Fibroblast of mammary gland (primary cell): ENCODE data around the gene RANBP17.

Experiments
- DNase-seq: peaks from one replicate; pipeline ENCODE4 v3.0.0-alpha.2; 2010; ENCODE audit warnings: low read depth
- H3K4me3 ChIP-seq: 2 replicates; pipeline ENCODE4 v1.5.1; 2011; ENCODE audit warnings: low read depth, mild to moderate bottlenecking, low read length, moderate library complexity; ENCODE audit not compliant: control insufficient read depth
- TF ChIP-seq, protein P1 (sequence below): conservative IDR thresholded peaks from 2 replicates; pipeline ENCODE4 v1.5.1; 2011; ENCODE audit warnings: low read depth, low read length, inconsistent platforms; ENCODE audit not compliant: control insufficient read depth, insufficient read depth

The RANBP17 gene

GRCh38 chr5:171152382-171152781, 290.6 kb downstream of the RANBP17 start:
- H3K4me3 ChIP-seq = no peak overlapping the region
- TF ChIP-seq, protein P1, sequence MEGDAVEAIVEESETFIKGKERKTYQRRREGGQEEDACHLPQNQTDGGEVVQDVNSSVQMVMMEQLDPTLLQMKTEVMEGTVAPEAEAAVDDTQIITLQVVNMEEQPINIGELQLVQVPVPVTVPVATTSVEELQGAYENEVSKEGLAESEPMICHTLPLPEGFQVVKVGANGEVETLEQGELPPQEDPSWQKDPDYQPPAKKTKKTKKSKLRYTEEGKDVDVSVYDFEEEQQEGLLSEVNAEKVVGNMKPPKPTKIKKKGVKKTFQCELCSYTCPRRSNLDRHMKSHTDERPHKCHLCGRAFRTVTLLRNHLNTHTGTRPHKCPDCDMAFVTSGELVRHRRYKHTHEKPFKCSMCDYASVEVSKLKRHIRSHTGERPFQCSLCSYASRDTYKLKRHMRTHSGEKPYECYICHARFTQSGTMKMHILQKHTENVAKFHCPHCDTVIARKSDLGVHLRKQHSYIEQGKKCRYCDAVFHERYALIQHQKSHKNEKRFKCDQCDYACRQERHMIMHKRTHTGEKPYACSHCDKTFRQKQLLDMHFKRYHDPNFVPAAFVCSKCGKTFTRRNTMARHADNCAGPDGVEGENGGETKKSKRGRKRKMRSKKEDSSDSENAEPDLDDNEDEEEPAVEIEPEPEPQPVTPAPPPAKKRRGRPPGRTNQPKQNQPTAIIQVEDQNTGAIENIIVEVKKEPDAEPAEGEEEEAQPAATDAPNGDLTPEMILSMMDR = peak; percentile 43
- DNase-seq = peak; percentile 51

DNA sequence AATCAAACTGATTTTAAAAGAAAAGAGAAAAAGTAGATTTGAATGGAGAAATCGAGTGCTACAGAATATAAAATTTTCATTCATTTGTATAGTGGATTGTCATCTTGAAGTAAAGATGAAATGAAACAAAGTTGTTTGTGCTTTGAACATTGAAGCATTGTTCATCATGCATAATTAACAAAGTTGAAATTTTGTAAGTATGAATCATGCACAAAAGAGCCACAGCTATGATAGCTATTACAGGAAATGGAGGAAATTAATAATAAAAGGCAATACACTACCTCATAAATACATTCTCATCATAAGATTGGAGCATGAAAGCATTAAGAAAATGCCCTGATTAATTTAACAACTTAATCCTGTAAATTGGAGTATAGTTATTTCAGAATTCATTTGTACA, 293.8 kb downstream of the RANBP17 start:
- H3K4me3 ChIP-seq = no peak overlapping the region
- TF ChIP-seq, protein P1 = no peak
- peak; percentile 36 for DNase-seq

- TF ChIP-seq, protein P1 = no peak
- no peak for DNase-seq
- H3K4me3 ChIP-seq = no peak overlapping the region
Measured at GRCh38 chr5:171157276-171157675, 295.5 kb downstream of the RANBP17 start.

DNA sequence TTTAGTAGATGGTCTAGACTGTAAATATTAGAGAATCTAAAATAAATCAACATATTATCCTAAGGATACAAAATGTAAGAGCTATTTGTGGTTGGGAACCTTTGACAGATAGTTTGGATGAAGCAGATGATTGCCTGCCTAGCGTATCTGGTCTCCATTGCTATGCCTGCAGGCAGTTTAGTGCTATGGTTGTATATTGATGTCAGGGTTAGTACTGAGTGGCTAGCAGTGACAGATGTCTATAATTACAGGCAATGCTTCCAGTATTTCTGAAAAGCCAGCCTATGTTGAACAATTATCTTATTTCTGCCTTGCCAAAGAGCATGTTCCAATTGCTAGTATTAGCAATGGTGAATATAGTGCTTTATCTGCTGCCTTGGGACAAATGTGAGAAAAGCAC, 296.0 kb downstream of the RANBP17 start:
- TF ChIP-seq, protein P1 = no peak
- DNase-seq = no peak
- no peak overlapping the region for H3K4me3 ChIP-seq

DNA sequence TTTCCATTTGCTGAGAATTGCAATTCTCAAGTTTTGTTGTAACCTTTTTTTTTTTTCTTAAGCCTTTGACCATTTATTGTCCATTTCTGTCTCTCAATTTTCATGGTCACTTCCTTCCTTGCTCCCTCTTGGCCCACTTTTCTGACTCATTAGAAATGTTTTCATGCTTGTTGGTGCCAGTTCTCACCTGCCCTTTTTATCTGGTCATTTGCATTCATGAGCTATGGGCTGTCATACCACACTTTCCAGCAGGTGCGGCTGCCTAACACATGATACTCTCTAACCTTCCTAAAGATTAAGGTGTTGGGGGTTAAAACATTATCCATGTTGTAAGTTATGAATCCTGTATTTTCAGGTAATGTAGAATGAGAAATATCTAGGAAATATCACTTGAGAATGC, 296.8 kb downstream of the RANBP17 start:
- TF ChIP-seq, protein P1 = no peak
- H3K4me3 ChIP-seq = no peak overlapping the region
- no peak for DNase-seq

- no peak overlapping the region for H3K4me3 ChIP-seq
- TF ChIP-seq, protein P1 = no peak
- no peak for DNase-seq
Measured at GRCh38 chr5:171162165-171162564, 300.3 kb downstream of the RANBP17 start.

DNA sequence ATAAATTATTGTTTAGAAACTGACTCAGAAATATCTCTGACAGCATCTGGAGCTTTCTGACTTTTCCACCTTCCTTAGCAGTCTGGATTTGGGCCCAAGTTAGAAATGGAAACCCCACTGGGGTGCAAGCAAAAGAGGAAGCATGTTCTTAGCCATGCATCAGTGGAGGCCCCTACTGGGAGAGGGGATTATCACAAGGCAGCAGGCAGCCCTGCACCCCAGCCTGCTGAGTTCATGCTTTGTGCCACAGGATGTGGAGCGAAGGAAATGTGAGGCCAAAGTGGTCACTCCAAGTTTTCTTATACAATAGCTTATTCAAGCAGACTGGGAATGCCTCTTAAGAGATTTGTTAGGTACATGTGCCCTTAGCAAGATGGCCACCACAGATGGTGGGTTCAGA, 300.8 kb downstream of the RANBP17 start:
- no peak overlapping the region for H3K4me3 ChIP-seq
- TF ChIP-seq, protein P1 = peak; percentile 56
- peak; percentile 18 for DNase-seq
